Measurements from ENCODE around the gene LRP1.

The LRP1 gene

GRCh38 chr12:57188090-57188425, 59.8 kb downstream of the LRP1 start:
- H3K27me3 ChIP-seq (ENCODE audit: control insufficient read depth, low read length): peaks cover 4% of the 10 kb centered on the region; the same call in 1 of the 2 replicates
- H3K27ac ChIP-seq (ENCODE audit: low read depth, low read length): no peak overlapping the region
- H3K36me3 ChIP-seq (ENCODE audit: control insufficient read depth, low read length): no peaks in the 10 kb centered on the region

GRCh38 chr12:57190037-57190436, 61.8 kb downstream of the LRP1 start:
- Histone ChIP-seq H3K4me1 (ENCODE audit: control insufficient read depth, low read length) (no peaks in the 10 kb centered on the region), H3K27ac (ENCODE audit: low read depth, low read length) (no peak overlapping the region), H3K79me2 (ENCODE audit: control insufficient read depth, low read length) (no peaks in the 10 kb centered on the region), H3K4me2 (ENCODE audit: low read length) (no peak overlapping the region), H3K36me3 (ENCODE audit: control insufficient read depth, low read length) (no peaks in the 10 kb centered on the region), H4K20me1 (ENCODE audit: control insufficient read depth, insufficient read depth, low read depth, low read length) (no peaks in the 10 kb centered on the region), H3K9me3 (ENCODE audit: control insufficient read depth, insufficient read depth, low read length) (no peaks in the 10 kb centered on the region), H3K4me3 (ENCODE audit: low read length) (no peak overlapping the region), H3K9me2 (replicated peaks; ENCODE audit: control insufficient read depth, low read length) (no peaks in the 10 kb centered on the region), H3K27me3 (ENCODE audit: control insufficient read depth, low read length) (no peaks in the 10 kb centered on the region), H3F3A (ENCODE audit: control insufficient read depth, insufficient read depth) (no peaks in the 10 kb centered on the region)
- TF ChIP-seq EZH2phosphoT487 (IDR thresholded peaks at IDR 0.05; ENCODE audit: borderline replicate concordance, low read length) (no peak), CTCF (IDR thresholded peaks at IDR 0.05; ENCODE audit: low read depth, low read length, poor library complexity, severe bottlenecking) (no peak)

More at GRCh38 chr12:57188090-57188425, 59.8 kb downstream of the LRP1 start:
- Histone ChIP-seq H4K20me1 (ENCODE audit: control insufficient read depth, insufficient read depth, low read depth, low read length) (no peaks in the 10 kb centered on the region), H3K9me2 (replicated peaks; ENCODE audit: control insufficient read depth, low read length) (no peaks in the 10 kb centered on the region), H3K4me1 (ENCODE audit: control insufficient read depth, low read length) (peaks cover 2% of the 10 kb centered on the region; the same call in 1 of the 2 replicates), H3K4me3 (ENCODE audit: low read length) (no peak overlapping the region), H3K4me2 (ENCODE audit: low read length) (no peak overlapping the region), H3K9me3 (ENCODE audit: control insufficient read depth, insufficient read depth, low read length) (no peaks in the 10 kb centered on the region), H3F3A (ENCODE audit: control insufficient read depth, insufficient read depth) (no peaks in the 10 kb centered on the region), H3K79me2 (ENCODE audit: control insufficient read depth, low read length) (no peaks in the 10 kb centered on the region)
- TF ChIP-seq EZH2phosphoT487 (IDR thresholded peaks at IDR 0.05; ENCODE audit: borderline replicate concordance, low read length) (no peak), CTCF (IDR thresholded peaks at IDR 0.05; ENCODE audit: low read depth, low read length, poor library complexity, severe bottlenecking) (no peak)

GRCh38 chr12:57190821-57191220, 62.5 kb downstream of the LRP1 start:
- H3K4me2 ChIP-seq (ENCODE audit: low read length): no peak overlapping the region
- H3F3A ChIP-seq (ENCODE audit: control insufficient read depth, insufficient read depth): no peaks in the 10 kb centered on the region
- no peak for TF ChIP-seq EZH2phosphoT487 (IDR thresholded peaks at IDR 0.05; ENCODE audit: borderline replicate concordance, low read length)
- no peak overlapping the region for H3K4me3 ChIP-seq (ENCODE audit: low read length)
- H3K36me3 ChIP-seq (ENCODE audit: control insufficient read depth, low read length): no peaks in the 10 kb centered on the region
- no peaks in the 10 kb centered on the region for H3K79me2 ChIP-seq (ENCODE audit: control insufficient read depth, low read length)
- H3K27me3 ChIP-seq (ENCODE audit: control insufficient read depth, low read length): no peaks in the 10 kb centered on the region
- H4K20me1 ChIP-seq (ENCODE audit: control insufficient read depth, insufficient read depth, low read depth, low read length): no peaks in the 10 kb centered on the region
- H3K9me2 ChIP-seq (replicated peaks; ENCODE audit: control insufficient read depth, low read length): no peaks in the 10 kb centered on the region
- H3K9me3 ChIP-seq (ENCODE audit: control insufficient read depth, insufficient read depth, low read length): no peaks in the 10 kb centered on the region
- no peak overlapping the region for H3K27ac ChIP-seq (ENCODE audit: low read depth, low read length)
- no peaks in the 10 kb centered on the region for H3K4me1 ChIP-seq (ENCODE audit: control insufficient read depth, low read length)

- Histone ChIP-seq H3K27me3 (ENCODE audit: control insufficient read depth, low read length) (no peaks in the 10 kb centered on the region), H3K4me3 (ENCODE audit: low read length) (no peak overlapping the region), H3K27ac (ENCODE audit: low read depth, low read length) (no peak overlapping the region), H3F3A (ENCODE audit: control insufficient read depth, insufficient read depth) (no peaks in the 10 kb centered on the region), H3K4me1 (ENCODE audit: control insufficient read depth, low read length) (no peaks in the 10 kb centered on the region), H3K4me2 (ENCODE audit: low read length) (no peak overlapping the region), H3K9me2 (replicated peaks; ENCODE audit: control insufficient read depth, low read length) (no peaks in the 10 kb centered on the region), H3K36me3 (ENCODE audit: control insufficient read depth, low read length) (no peaks in the 10 kb centered on the region), H3K79me2 (ENCODE audit: control insufficient read depth, low read length) (no peaks in the 10 kb centered on the region), H4K20me1 (ENCODE audit: control insufficient read depth, insufficient read depth, low read depth, low read length) (no peaks in the 10 kb centered on the region), H3K9me3 (ENCODE audit: control insufficient read depth, insufficient read depth, low read length) (no peaks in the 10 kb centered on the region)
- TF ChIP-seq EZH2phosphoT487 (IDR thresholded peaks at IDR 0.05; ENCODE audit: borderline replicate concordance, low read length) (no peak), CTCF (IDR thresholded peaks at IDR 0.05; ENCODE audit: low read depth, low read length, poor library complexity, severe bottlenecking) (no peak)
These were observed 63.1 kb downstream of the LRP1 start for GRCh38 chr12:57191410-57191809.

All from DOHH2 (cell line).